ENCODE results near the gene HGS. TPM values are rescaled to one million over a fixed set of nuclear protein-coding genes. Genes with fewer than 3 reads are reported as not detected.
A peak's percentile ranks its signal among the peaks of the same experiment; 100 is the strongest.

Gene HGS
- total and polyA plus RNA-seq, 12 donors: 33.1 to 102 (median 39.3) TPM

DNA sequence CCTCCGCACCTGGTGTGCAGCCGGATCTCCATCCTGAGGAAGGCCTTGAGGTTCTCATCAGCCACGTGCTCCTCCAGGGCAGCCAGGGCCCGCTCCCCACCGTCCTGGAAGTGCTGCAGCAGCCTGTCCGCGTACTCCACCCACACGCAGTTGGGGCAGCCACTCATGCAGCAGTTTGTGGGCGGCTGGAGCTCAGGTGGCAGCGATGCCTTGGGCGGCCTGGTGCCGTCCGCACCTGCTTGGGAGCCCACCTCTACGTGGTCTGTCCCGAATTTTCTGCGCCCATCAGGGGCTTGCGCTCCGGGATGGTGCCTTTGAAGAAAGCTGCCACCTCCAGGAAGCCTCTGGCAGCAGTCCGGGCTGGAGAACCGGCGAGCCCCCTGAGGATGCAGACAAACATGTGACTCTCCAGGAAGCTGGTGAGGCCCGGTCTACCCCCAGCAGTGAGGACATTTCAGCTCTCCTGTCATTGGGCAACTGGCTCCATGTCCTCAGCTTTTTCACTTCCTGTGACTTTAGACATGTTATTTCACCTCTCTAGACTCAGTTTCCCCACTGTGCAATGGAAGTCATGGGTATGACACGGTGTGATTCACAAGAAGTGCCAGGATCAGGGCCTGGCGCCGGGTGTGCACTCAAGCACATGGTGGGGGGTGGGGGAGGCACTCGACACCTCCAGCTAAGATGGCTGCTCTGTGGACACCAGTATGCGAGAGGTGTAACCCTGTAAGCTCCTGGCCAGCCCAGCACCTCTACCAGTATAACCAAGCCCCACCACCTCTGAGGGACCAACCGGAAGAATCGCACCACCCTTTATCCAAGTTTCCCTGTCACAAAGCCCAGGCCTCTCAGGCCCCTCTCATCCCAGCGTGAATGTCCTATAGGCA, 18.4 kb upstream of the HGS start:
- peaks cover 6 to 29% (median 24%) of the 10 kb centered on the region in 9 donors for H3K4me1 ChIP-seq
- peak overlapping the region; percentile 30 to 97 (median 92) for H3K27ac ChIP-seq
- no peak for TF ChIP-seq CTCF (IDR thresholded peaks at IDR 0.05)
- peak overlapping the region; percentile 71 to 99 (median 94) for H3K4me3 ChIP-seq
- no peaks in the 10 kb centered on the region for H3K9me3 ChIP-seq
- H3K27me3 ChIP-seq: no peaks in the 10 kb centered on the region
- ATAC-seq (peak in 6 of 8 donors; percentile 2 to 35 (median 7)), DNase-seq (no peak)
- peaks cover 0 to 36% (median 0%) of the 10 kb centered on the region in 9 donors for H3K36me3 ChIP-seq
- intact Hi-C loops (cut with DNase I): loop anchor here in 2 of 10 donors (1.0 to 2.0 kb wide), 3 partner anchors 18 to 29 kb away; partner anchors contain the start of genes NPLOC4 (in 2 of the 2), TSPAN10 (in 2 of the 2) and ARL16 (in 1 of the 2)
- WGBS, 2 donors: 61 to 65% methylated on average over 30 of the region's 30 CpGs

- ATAC-seq (peak in 6 of 8 donors; percentile 6 to 51 (median 22)), DNase-seq (no peak)
- TF ChIP-seq CTCF (IDR thresholded peaks at IDR 0.05): no peak
- Histone ChIP-seq H3K9me3 (no peaks in the 10 kb centered on the region), H3K4me1 (peaks cover 6 to 29% (median 24%) of the 10 kb centered on the region in 9 donors), H3K27me3 (no peaks in the 10 kb centered on the region), H3K27ac (peak overlapping the region; percentile 30 to 97 (median 92)), H3K4me3 (peak overlapping the region; percentile 71 to 99 (median 94)), H3K36me3 (peaks cover 0 to 42% (median 0%) of the 10 kb centered on the region in 9 donors)
- 0 to 1% methylated on average over 16 of the region's 16 CpGs for WGBS, 2 donors
- intact Hi-C loops (cut with DNase I): loop anchor here in 2 of 10 donors (1.0 to 2.0 kb wide), 3 partner anchors 17 to 29 kb away; partner anchors contain the start of genes NPLOC4 (in 2 of the 2), TSPAN10 (in 2 of the 2) and ARL16 (in 1 of the 2)
Measured at GRCh38 chr17:81666092-81666341, 17.8 kb upstream of the HGS start.

DNA sequence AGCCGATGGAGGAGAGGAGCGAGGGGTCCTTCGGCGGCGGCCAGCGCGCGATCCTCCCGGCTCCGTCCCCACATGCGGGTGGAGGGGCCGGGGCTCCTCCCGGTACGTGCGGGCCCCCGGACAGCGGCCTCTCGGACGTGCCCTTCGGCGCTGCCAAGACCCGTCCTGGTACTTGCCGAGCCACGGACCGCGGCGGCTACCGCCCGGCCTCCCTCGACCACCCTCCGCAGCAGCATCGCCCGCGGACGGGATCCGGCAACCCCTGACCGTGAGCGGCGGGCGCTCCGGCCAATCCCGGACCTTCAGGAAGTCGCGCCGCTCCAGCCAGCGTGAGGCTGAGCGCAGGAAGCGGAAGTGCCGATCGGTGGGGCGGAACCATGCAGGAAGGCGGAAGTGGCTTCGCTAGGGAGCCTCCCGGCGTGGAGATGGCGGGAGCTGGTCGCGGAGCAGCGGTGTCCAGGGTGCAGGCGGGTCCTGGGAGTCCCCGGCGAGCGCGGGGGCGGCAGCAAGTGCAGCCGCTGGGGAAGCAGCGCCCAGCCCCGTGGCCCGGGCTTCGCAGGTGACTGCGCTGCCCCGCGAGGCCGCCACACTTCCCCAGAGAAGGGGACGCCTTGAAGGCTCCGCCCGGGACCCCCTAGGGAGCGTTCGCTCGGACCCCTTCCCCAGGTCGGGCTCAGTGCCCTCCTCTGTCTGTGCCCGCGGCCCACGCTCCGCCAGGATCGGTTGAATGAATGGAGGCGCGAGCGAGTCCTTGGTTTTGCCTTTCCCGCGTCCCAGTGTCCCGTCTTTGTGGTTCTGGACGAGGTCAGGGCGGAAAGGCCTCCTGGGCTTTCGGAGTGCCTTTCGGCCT, 17.2 kb upstream of the HGS start, which contains the start of the genes CCDC137 and OXLD1:
TSS of gene CCDC137 (plus strand) at position 396 of the 850 bp plus-strand sequence. CDS start at position 426, 30 bp downstream.
TSS of gene OXLD1 (minus strand) at position 264 of the 850 bp plus-strand sequence. CDS start at position 236, 28 bp downstream.
- WGBS, 2 donors: 0 to 1% methylated on average over 87 to 96 of the region's 96 CpGs
- H3K4me3 ChIP-seq: peak within 1 kb of the TSS; percentile 71 to 99 (median 94)
- peaks cover 0 to 48% (median 0%) of the 10 kb centered on the region in 9 donors for H3K36me3 ChIP-seq
- ATAC-seq: peak; percentile 96 to 100 (median 99)
- peak within 1 kb of the TSS; percentile 30 to 97 (median 92) for H3K27ac ChIP-seq
- H3K27me3 ChIP-seq: no peaks in the 10 kb centered on the region
- intact Hi-C loops (cut with DNase I): loop anchor here in 2 of 10 donors (1.0 to 2.0 kb wide), 3 partner anchors 17 to 30 kb away; partner anchors contain the start of genes NPLOC4 (in 2 of the 2), TSPAN10 (in 2 of the 2) and ARL16 (in 1 of the 2)
- no peak for TF ChIP-seq CTCF (IDR thresholded peaks at IDR 0.05)
- DNase-seq: peak; percentile 97
- peaks cover 6 to 29% (median 24%) of the 10 kb centered on the region in 9 donors for H3K4me1 ChIP-seq
- no peaks in the 10 kb centered on the region for H3K9me3 ChIP-seq
